ENCODE data around the gene TBL1X. TPM values are rescaled to one million over a fixed set of nuclear protein-coding genes. Genes with fewer than 3 reads are reported as not detected.

Gene TBL1X
- total RNA-seq, 1 donor from 2014 or later, result 15.4 TPM

DNA sequence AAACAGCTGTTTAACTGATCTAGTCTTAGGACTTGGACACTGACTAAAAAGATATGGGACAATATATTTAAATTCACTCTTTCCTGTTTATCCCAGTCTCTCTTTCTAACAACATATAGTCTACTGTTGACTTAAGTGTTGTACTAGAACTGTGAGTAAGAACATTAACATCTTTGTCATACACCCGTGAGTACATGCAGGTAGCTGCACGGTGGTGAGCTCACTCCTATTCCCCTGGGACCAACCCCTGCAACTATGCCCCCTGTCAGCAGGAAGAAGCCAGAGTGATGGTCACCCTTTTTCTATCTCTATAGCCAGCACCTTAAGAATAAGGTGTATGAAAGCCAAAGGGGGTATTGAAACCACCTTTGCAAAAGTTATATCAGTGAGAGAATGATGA is 17.6 kb downstream of the TBL1X start:
- Histone ChIP-seq H3K27me3 (no peaks in the 10 kb centered on the region), H3K4me1 (peaks cover 4% of the 10 kb centered on the region in 2 donors), H3K9me3 (no peaks in the 10 kb centered on the region), H3K4me3 (no peak overlapping the region), H3K36me3 (no peaks in the 10 kb centered on the region), H3K27ac (no peak overlapping the region)
- intact Hi-C loops (cut with DNase I), result no loop called here
- no peak for DNase-seq (ENCODE audit: low spot score in 2 of 2)
- TF ChIP-seq, protein P1, sequence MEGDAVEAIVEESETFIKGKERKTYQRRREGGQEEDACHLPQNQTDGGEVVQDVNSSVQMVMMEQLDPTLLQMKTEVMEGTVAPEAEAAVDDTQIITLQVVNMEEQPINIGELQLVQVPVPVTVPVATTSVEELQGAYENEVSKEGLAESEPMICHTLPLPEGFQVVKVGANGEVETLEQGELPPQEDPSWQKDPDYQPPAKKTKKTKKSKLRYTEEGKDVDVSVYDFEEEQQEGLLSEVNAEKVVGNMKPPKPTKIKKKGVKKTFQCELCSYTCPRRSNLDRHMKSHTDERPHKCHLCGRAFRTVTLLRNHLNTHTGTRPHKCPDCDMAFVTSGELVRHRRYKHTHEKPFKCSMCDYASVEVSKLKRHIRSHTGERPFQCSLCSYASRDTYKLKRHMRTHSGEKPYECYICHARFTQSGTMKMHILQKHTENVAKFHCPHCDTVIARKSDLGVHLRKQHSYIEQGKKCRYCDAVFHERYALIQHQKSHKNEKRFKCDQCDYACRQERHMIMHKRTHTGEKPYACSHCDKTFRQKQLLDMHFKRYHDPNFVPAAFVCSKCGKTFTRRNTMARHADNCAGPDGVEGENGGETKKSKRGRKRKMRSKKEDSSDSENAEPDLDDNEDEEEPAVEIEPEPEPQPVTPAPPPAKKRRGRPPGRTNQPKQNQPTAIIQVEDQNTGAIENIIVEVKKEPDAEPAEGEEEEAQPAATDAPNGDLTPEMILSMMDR (IDR thresholded peaks at IDR 0.05), result no peak

DNA sequence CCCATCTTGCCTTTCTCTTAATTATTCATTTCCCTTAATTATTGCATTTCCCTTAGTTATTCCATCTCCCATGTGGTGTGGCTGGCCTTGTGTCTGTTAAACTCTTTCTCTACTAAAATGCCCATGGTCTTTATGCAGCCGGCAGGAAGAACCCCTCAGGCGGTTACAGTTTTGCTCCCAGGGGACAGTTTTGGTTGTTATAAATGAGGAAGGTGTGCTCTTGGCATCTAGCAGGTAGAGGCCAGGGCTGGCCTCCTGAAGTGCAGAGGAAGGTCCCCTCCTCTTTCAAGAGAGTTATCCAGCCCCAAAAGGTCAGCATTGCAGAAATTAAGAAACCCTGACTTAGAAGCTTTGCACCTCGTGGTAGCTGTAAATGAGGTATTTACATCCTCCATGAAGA is 18.0 kb downstream of the TBL1X start:
- H3K36me3 ChIP-seq, result no peaks in the 10 kb centered on the region
- TF ChIP-seq, protein P1 (IDR thresholded peaks at IDR 0.05), result no peak
- peaks cover 4% of the 10 kb centered on the region in 2 donors for H3K4me1 ChIP-seq
- H3K4me3 ChIP-seq, result no peak overlapping the region
- H3K27me3 ChIP-seq, result no peaks in the 10 kb centered on the region
- no peak overlapping the region for H3K27ac ChIP-seq
- no peaks in the 10 kb centered on the region for H3K9me3 ChIP-seq
- no peak for DNase-seq (ENCODE audit: low spot score in 2 of 2)
- intact Hi-C loops (cut with DNase I), result no loop called here

DNA sequence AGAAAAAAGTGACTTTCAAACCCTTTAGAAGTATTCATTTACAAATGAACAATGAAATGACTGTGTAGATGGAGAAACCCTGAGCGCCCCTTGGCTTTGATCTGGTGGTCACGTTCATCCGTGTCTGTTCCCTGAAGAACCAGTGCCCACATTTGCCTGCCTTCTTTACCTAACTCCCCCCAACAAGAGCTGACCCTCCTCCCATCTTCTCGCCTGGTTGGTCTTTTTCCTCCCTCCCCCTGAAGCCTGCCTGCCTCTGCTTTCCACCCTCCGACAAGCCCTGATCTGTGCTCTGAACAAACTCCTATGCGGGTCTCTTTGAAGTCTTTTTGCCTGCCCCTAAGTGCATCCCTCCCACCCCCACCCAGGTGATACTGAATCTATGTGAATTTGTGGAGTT is 18.5 kb downstream of the TBL1X start:
- intact Hi-C loops (cut with DNase I), result no loop called here
- Histone ChIP-seq H3K27me3 (no peaks in the 10 kb centered on the region), H3K9me3 (no peaks in the 10 kb centered on the region), H3K27ac (no peak overlapping the region), H3K4me1 (peaks cover 4% of the 10 kb centered on the region in 2 donors), H3K36me3 (no peaks in the 10 kb centered on the region), H3K4me3 (no peak overlapping the region)
- TF ChIP-seq, protein P1 (IDR thresholded peaks at IDR 0.05), result no peak
- DNase-seq (ENCODE audit: low spot score in 2 of 2), result no peak

DNA sequence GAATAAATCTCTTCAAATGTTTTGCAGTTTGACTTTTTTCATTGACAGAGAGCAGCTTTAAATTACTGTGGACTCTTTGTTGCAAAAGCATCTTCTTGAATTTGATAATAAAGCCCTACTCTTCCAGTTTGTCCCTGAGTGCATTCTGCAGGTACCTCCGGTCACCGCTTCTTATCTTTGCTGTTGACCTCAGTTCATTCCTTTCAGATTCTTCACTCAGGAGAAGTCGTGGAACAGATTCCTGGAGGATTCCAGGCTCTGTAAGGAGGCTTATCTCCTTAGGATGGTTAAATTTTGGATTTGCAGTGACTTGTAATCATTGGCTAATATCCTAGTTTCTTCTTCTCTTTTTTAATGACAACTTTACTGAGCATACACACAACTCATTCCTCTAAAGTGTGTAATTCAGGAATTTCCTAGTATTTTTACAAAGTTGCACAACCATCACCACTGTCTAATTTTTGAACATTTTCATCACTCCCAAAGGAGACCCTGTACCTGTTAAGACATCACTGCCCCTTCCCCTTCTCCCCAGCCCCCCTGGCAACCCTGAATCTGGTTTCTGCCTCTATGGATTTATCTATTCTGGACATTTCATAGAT is 22.0 kb downstream of the TBL1X start:
- no peaks in the 10 kb centered on the region for H3K9me3 ChIP-seq
- no peaks in the 10 kb centered on the region for H3K27me3 ChIP-seq
- TF ChIP-seq, protein P1 (IDR thresholded peaks at IDR 0.05), result no peak
- intact Hi-C loops (cut with DNase I), result no loop called here
- peaks cover 0 to 2% of the 10 kb centered on the region in 2 donors for H3K4me1 ChIP-seq
- no peak for DNase-seq (ENCODE audit: low spot score in 2 of 2)
- no peak overlapping the region for H3K27ac ChIP-seq
- H3K36me3 ChIP-seq, result no peaks in the 10 kb centered on the region
- H3K4me3 ChIP-seq, result no peak overlapping the region

DNA sequence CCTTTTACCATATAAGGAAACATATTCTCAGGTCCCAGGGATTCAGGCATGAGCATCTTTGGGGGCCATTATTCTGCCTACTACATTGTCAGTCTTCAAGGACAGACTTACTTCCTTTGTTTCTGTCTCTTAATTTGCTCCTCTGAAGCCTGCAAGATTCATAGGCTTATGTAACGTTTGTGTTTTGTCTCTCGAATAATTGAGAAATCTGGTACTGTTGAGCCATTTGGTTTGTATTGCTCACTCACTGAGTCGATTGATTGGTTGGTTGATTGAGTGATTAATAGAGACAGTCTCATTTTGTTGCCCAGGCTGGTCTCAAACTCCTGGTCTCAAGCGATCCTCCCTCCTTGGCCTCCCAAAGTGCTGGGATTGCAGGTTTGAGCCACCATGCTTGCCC is 23.7 kb downstream of the TBL1X start:
- no peaks in the 10 kb centered on the region for H3K27me3 ChIP-seq
- intact Hi-C loops (cut with DNase I), result no loop called here
- TF ChIP-seq, protein P1 (IDR thresholded peaks at IDR 0.05), result no peak
- DNase-seq (ENCODE audit: low spot score in 2 of 2), result no peak
- H3K36me3 ChIP-seq, result no peaks in the 10 kb centered on the region
- no peak overlapping the region for H3K4me3 ChIP-seq
- H3K27ac ChIP-seq, result no peak overlapping the region
- H3K4me1 ChIP-seq, result peaks cover 0 to 6% of the 10 kb centered on the region in 2 donors
- H3K9me3 ChIP-seq, result no peaks in the 10 kb centered on the region

DNA sequence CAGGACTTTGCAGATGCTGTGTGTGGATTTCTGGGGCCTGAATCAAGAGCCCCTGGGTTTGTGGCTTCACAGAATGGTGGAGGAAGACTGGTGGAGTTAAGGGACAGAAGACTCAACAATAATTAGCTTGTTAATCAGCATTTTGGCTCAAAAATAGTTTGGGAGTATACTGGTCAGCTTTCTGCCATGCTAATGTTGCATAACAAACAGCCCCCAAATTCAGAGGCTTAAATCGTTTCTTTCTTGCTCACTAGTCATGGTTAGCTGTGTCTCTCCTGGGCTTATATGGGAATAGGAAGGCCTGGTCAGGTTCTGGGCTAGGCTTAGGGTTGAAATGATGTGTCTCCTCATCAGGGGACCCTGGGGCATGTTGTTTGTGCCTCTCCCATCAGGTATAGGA is 24.4 kb downstream of the TBL1X start:
- Histone ChIP-seq H3K4me1 (peaks cover 0 to 6% of the 10 kb centered on the region in 2 donors), H3K27me3 (no peaks in the 10 kb centered on the region), H3K9me3 (no peaks in the 10 kb centered on the region), H3K4me3 (no peak overlapping the region), H3K36me3 (no peaks in the 10 kb centered on the region), H3K27ac (no peak overlapping the region)
- TF ChIP-seq, protein P1 (IDR thresholded peaks at IDR 0.05), result no peak
- DNase-seq (ENCODE audit: low spot score in 2 of 2), result no peak
- intact Hi-C loops (cut with DNase I), result no loop called here
